Measurements from ENCODE around the gene KCNJ12.
"Not testable (repeated sequence)": the region's sequence is repeated elsewhere in the genome, so short reads cannot be mapped to it uniquely, and the experiment has no call there.

Gene KCNJ12

DNA sequence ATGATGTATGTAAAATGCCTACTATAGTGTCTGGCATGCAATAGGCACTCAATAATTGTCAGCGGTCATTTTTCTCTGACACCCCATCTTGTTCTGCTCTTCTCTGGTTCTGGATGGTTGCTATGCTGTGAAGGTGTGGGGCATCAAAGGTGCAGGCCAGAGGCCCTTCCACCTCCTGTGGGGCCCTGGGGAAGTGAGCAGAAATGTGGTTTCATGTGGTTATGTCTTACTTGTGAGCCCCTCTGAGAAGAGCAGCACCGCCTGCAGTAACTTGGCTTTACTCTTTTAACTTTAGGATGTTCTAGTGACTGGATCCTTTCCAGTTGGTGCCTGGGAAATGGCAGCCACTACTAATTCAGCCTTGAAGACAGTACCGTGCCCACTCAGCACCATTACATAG lies 32.1 kb downstream of the KCNJ12 start:
- DNase-seq (ENCODE audit: low spot score) = not testable (repeated sequence)

DNA sequence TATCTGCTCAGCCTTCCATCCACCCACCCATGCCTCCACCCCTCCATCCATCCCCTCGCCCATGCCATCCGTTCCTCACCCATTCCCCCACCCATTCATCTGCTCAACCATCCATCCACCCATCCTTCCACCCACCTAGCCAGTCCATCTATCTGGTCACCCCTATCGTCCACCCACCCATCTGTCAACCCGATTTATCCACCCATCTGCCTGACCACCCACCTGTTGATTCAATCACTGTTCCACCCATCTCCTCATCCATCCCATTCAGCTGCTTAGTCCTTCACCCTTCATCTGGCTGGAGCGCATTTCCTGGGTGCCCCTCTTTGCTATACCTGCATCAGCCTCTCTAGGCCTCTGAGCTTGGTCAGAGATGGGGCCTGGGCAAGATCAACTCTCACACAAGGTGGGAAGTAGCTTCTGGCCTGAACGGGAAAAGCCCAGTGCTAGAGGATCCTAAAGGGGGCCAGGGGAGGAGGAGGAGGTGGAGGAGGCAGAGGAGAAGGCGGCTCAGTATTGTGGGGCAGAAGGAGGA lies 32.7 kb downstream of the KCNJ12 start:
- DNase-seq (ENCODE audit: low spot score) = not testable (repeated sequence)

DNA sequence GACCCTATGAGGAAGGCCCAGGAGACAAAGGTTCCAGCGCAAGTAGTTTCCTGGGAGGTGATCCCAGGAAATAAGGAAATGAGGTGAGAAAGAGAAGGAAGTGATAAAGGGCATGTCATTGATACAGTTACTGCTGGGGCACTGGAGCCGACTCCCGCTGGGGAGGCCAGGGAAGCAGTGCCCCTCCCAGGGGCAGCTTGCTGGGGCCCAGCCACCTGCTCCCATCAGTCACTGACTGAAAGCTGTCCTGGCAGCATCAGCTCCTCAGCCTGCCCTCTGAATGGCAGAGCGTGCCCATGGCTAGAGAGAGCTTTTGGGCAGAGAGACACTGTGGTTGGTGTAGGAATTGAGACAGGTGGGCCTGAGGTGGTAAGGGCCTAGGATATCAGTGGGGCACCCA lies 33.2 kb downstream of the KCNJ12 start:
- DNase-seq (ENCODE audit: low spot score) = not testable (repeated sequence)

- DNase-seq (ENCODE audit: low spot score) = not testable (repeated sequence)
These were observed 33.8 kb downstream of the KCNJ12 start for GRCh38 chr17:21409971-21410370.

DNA sequence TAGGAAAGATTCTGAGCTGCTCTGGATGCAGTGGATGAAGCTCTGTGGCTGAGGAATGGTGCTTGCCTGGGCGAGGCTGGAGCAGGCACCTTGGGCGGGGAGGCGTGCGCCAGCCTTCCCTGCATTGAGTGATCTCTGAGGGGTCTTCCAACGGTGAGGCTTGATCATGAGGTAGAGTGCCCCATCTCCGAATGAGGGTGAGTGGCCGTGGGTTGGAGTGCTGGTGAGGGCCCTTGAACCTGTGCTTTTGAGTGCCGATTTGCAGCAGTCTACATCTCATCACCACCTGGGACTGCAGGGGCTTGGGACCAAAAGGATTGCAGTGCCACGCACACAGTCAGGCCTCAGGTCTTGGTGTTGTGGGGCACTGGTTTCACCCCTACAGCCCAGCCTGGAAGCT lies 34.2 kb downstream of the KCNJ12 start:
- DNase-seq (ENCODE audit: low spot score) = not testable (repeated sequence)

- not testable (repeated sequence) for DNase-seq (ENCODE audit: low spot score)
These were observed 34.9 kb downstream of the KCNJ12 start for GRCh38 chr17:21410906-21411678.

DNA sequence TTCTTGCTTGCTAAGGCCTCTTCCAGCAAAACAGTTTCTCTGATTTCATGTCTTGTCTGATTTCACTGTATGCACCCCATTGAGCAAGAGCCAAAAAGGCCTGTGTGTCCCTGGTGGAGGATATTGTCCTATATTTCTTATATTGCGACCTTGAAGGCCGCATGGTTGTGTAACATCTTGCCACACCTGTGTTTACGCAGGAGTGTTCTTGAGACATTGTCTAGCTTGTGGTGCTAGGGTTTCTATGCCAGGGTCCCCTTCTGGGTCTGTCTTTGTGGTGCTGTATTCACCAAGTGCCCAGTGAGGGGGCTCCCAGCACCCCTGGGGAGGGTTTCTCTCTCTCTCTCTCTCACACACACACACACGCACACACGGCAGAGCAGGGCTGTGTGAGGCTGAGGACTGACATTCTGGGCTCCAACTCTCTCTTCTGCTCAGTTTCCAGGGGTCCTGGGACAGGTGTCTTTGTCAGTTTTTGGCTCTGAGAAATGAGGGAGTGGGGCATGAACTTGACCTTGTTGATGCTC lies 35.6 kb downstream of the KCNJ12 start:
- not testable (repeated sequence) for DNase-seq (ENCODE audit: low spot score)

DNA sequence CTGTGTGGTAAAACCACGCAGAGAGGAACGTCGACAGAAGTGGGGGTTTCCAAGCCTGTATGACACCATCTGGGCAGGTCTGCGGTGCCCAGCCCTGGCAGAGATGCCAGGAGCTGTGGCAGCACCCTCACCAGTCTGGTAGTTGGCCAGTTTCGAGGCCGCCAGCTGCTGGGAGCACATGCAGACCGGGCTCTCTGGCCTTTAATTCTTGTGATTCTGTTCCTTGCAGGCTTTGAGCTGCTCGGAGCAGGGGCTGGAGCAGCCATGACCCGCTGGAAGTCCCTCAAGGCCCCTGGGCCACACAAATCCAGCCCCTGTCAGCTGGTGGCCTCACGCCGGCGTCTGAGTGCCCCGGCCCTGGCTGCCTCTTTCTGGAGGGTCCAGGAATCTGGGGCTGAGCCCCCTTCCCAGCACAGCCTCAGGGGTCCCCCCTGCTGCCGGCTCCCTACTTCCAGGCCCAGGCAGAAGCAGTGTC lies 36.1 kb downstream of the KCNJ12 start:
- not testable (repeated sequence) for DNase-seq (ENCODE audit: low spot score)

GRCh38 chr17:21413570-21414279 lies 37.6 kb downstream of the KCNJ12 start:
- DNase-seq (ENCODE audit: low spot score) = not testable (repeated sequence)

DNA sequence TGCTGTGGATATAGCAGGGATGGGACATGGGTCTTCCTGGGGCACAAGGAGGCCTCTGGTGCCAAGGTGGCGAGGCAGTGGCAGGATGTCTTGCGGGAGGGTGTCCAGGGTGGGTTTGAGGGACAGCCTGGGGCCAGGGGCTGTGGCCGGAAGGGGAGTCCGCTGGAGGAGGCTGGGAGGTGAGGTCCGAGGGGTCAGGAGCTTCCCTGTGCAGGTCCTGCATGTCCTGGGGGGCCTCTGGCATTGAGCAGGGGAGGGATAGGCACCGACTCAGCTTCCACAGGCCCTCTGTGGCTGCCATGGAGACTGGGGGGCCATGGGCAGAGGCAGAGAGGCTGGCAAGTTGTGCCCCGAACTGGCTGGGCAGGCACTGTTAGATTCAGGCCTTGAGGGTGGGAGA lies 38.5 kb downstream of the KCNJ12 start:
- DNase-seq (ENCODE audit: low spot score) = not testable (repeated sequence)

- not testable (repeated sequence) for DNase-seq (ENCODE audit: low spot score)
These were observed 39.2 kb downstream of the KCNJ12 start for GRCh38 chr17:21415166-21415990.

DNA sequence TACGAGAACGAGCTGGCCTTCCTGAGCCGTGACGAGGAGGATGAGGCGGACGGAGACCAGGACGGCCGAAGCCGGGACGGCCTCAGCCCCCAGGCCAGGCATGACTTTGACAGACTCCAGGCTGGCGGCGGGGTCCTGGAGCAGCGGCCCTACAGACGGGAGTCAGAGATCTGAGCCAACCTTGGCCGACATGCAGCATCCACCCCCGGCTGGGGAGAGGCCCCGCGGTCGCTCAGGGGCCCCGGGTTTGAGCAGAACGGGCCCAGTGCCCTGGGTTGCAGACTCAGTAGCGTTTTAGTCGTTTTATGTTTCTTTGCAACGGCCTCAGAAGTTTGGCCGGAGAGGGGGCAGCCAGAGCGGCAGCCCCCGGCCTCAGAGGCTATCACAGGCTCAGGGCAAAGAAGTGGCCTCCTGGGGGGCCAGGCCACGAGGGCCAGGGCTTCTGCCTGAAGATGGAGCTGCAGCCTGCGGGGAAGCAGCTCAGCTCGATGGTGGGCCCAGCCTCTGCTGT lies 40.4 kb downstream of the KCNJ12 start:
- DNase-seq (ENCODE audit: low spot score) = not testable (repeated sequence)

GRCh38 chr17:21417349-21417748 lies 41.2 kb downstream of the KCNJ12 start:
- not testable (repeated sequence) for DNase-seq (ENCODE audit: low spot score)

- no peak for DNase-seq (ENCODE audit: low spot score)
These were observed 41.8 kb downstream of the KCNJ12 start for GRCh38 chr17:21417921-21418320.

DNA sequence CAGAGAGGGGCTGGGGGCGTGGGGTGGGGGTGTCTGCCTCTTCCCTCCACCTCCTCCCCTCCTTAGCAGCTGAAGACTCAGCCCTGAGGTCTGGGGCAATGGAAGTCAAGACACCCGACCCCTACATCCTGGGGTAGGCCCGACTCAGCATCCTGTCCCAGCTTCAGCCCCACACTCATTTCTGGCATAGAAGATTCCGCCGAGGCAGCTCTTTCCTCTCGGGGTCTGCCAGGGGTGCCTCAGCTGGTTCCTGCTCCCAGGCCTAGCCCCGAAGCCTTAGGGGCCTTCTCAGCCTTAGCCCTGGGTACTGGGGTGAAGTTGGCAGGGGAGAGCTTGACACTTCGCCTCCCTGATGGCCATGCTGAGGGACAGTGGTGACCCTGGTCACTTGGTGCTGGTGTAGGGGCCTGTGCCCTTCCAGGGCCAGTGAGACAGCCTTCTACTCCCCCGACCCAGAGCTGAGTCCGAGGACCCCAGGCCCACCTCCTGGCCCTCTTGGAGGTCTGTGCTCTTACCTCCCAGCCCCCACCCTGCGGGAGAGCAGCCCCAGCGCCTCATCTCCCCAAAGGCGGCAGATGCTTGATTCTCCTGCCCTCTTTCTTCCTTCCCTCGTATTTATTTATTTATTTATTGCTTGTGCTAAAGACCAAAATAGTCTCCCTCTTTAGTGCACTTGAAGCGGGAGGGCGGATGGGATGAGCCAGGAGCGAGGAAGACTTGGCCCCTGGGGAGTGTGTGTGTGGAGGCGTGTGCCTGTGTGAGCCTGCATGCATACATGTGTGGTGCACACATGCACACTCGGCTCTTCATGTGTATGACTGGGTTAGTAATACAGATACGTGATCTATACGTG lies 42.5 kb downstream of the KCNJ12 start:
- no peak for DNase-seq (ENCODE audit: low spot score)

GRCh38 chr17:21419299-21420239 lies 43.4 kb downstream of the KCNJ12 start:
- DNase-seq (ENCODE audit: low spot score) = no peak

DNA sequence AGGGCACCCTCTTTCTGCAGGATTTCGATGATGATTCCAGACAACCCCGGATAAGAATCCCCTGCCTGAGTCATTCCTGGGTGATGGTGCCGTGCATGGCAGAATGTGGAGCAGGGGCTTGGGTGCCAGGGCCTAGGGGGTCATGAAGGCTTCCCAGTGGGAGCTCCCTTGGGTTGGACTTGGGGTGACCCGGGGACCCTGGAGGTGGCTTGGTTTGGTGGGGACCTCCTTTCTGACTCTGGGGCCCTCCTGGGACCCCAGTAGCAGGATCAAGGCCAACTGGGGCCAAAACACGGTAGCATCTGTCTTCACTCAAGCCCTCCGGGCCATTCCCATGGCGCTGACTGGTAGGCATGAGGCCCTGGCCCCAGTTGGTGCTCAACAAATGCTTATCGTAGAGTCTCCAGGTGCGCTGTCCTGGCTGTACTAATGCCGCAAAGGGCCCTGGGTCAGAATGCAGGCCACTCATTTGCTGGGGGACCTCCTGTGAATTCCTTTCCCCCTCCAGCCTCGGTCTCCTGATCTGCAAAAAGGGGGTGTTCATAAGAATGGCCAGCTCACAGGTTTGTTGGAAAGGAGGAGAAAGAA lies 44.4 kb downstream of the KCNJ12 start:
- not testable (repeated sequence) for DNase-seq (ENCODE audit: low spot score)

DNA sequence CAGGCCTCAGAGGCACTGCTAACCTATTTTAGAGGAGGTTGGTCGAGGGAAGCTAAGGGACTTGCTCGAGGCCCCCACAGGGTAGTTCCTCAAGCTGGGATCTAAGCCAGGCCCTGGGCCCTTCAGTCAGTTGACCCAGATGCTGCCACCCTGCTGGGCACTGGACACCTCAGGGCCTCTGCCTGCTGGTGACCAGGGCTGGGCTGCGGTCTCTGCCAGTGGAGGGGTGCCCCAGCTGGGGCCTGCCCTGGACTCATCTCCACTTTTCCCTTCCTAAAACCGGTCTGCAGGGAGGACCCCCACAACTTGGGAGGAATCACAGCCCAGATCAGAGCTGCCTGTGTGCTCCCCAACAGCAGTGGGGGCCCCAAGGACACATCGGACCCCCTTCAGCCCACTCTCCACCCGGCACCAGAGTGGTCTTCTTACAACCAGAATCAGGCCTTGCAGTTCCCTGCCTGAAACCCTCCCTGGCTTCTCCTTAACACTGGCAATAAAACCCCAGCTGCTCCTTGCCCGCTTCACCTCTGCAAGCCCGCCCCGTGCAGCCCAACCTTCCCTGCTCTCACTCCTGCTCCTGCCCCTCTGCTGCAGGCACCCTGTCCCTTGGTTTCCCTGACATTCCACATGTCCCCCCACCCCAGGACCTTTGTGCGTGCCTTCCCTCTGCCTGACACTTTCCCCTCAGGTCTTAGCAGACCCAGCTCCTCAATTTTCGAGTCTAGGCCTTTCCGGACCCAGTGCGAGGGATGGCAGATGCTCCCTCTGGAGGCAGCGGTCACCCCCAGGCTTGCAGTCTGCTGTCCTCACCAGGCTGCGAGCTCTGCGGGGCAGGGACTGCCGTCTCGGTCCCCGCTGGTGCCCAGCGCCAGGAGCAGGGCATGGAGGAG lies 45.5 kb downstream of the KCNJ12 start:
- DNase-seq (ENCODE audit: low spot score) = not testable (repeated sequence)

Measured in AG20443 (cell line).